ENCODE data around the gene NINJ2.

GRCh38 chr12:520119-520518 is 143.1 kb downstream of the NINJ2 start:
- TF ChIP-seq CTCF (IDR thresholded peaks at IDR 0.05) (no peak), POLR2A (IDR thresholded peaks at IDR 0.05) (no peak)

All from esophagus squamous epithelium (tissue), 4 donors.